NOMO-1 treated with DMSO at 0.1 percent for 48 hours (cell line): ENCODE results near the gene DIABLO.

Experiments used
- DNase-seq: peaks from one replicate; lab custom pipeline; 2025; ENCODE audit not compliant: unreplicated experiment; lab: John Stamatoyannopoulos, UW

The DIABLO gene

DNA sequence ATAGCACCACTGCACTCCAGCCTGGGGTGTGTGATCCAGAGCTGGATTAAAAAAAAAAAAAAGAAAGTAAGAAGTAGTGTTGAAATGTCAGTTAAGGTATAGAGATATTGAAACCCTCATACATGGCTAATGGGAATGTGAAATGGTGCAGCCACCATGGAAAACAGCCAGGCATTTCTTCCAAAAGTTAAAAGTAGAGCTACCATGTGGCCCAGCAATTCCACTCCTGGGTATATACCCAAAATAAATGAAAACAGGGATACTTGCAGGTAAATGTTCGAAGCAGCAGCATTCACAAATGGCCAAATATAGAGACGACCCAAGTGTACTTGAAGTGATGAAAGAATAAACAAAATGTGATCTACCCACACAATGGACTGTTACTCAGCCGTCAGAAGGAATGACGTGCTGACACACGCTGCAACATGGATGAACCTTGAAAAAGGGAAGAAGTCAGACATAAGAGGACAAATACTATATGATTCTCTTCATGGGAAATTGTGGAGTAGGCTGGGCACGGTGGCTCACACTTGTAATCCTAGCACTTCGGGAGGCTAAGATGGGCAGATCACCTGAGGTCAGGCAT lies 67.1 kb downstream of the DIABLO start:
- DNase-seq: no peak
